Anterior cingulate cortex (tissue), 58 donors: ENCODE data around the gene RASL10B.
"Not testable (repeated sequence)": the region's sequence is repeated elsewhere in the genome, so short reads cannot be mapped to it uniquely, and the experiment has no call there.

Experiments
- DNase-seq, 58 donors: peaks; one replicate each; lab custom pipeline; 2025; lab: John Stamatoyannopoulos, UW

Gene RASL10B

DNA sequence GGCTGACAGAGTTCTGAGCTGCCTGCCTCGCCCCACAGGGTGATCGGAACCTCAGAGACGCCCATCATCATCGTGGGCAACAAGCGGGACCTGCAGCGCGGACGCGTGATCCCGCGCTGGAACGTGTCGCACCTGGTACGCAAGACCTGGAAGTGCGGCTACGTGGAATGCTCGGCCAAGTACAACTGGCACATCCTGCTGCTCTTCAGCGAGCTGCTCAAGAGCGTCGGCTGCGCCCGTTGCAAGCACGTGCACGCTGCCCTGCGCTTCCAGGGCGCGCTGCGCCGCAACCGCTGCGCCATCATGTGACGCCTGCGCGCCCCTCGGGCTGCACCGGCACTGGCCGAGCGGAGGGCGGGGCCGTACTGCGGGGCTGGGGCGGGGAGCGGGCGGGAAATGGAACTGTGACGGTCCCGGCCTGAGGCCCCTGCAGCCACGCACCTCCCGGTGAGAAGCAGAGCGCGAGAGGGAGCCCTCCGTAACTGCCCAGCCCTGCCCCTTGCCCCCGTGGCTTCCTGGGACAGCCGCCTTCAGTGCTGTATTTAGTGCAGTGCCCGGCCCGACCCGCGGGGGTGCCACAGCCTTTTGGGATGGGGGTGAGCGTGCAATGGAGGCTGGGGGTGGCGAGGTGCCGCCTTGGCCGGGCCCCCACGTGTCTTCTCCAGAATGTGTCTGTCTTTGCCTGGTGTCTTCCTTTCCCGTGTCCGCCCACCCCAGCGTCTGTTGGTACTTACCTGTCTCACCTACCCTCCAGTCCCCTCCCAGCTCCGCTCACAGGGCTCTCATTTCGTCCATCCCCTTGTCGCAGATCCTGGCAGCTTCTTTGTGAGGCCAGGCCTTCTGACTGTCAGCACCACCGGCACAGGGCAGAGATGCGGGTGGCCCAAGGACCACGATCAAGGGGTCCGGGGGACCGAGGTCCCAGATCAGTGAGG lies 9.8 kb downstream of the RASL10B start:
- DNase-seq: peak in 4 of 58 donors; percentile 14 to 33 (median 18)

DNA sequence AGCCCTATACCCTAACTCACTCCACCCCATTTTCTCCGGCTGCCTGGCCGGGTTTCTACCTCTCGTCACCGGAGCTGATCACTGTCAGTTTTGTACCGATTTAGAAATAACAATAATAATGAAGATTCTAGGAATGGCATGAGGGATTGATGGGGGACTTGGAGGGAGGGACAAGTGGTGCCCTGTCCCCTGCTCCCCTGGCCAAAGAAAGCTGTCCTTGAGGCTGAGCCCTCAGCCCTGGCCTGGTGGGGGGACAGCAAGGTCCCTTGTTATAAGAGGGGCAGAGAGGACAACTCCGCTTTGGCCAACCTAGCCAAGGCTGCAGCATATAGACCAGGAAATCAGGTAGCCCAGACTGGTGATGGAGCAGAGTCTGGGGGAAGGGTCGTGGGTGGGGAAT lies 11.1 kb downstream of the RASL10B start:
- no peak for DNase-seq

DNA sequence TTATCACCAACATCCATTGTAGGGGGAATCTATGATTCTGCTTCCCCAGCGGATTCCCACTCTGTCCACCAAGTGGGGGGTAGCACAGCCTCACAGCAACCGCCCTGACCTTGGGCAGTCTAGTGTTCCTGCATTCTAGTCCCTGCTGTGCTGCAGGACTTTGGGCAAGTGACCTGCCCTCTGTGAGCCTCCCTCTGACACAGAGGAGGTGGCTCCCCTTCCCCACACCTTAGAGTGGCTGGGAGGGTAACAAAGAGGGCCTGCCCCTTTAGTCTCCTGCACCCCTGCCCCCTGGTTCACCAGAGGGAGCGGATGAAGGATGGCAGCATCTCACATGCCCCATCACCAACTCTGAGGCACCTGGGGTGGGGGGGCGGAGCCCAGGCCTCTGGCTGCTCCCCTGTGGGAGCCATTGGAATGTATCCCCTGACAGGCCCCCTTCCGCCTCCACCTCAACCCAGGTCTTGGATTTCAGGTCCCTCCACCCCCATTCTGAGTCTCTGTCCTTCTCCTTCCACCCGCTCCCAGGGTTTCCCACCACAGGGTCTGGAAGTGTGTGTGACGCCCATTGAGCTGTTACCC lies 11.5 kb downstream of the RASL10B start:
- no peak for DNase-seq

DNA sequence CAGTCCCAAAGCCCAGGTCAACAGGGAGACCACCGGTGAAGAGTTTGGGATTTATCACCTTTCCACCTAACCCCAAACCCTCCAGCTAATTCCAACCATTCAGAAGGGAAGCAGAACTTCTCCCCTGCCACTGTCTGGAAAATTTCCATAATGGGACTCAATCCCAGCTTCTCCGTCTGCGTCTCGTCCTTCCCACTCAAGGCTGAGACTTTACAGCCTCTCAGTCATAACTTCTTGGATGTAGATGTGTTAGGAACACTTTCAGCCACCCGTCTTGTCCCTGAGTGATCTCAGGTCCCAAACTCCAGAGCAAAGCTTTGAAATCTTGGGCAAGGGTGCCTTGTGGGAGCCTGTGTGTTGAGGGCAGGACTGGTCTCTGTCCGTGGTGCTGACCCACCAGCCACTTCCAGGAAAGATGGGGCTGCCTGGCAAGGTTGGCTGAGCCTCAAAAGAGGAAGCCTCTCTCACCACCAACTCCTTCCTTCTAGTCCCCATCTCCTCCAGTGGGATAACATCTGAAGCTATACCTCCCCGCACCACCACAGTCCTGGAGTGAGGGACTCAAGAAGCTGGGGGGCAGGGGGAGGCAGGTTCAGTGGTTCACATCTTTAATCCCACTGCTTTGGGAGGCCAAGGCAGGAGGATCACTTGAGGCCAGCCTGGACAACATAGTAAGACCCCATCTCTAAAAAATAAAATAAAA lies 12.3 kb downstream of the RASL10B start:
- no peak for DNase-seq

DNA sequence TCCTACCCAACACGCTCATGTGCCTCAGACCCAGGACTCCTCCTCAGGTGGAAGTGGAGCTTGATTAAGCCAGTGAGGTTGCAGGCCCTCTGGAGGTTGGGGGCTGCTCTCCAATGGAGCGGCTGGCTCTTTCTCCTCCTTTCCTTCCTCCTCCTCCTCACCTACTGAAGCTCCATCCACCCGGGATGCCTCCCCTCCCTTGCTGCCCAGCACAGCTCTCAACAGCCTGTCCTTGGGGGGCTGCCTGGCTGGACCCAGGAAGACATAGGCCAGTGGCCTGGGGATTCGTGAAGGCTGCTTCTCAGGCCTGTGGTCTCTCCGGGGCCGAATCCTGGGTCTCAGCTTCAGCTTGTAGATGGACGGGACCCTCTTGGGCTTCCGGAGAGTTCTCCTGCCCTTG lies 13.4 kb downstream of the RASL10B start:
- no peak for DNase-seq

DNA sequence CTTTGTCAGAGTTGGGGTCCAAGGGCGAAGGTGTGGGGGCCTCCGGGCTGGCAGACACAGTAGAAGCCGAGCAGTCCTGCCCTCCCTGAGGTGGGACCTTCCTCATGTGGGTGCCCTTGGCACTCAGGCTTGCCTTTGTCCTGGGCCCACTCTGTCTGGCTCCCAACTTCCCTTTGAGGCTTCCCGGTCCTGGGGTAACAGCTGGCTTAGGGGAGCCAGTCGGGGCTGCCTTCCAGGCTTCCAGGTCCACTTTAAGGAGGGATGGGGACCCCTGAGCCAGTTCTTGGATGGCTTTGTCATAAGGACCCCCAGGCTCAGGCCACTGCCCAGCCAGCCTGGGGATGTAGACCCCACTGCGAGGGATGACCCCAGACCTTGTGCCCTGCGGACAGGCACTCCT lies 13.8 kb downstream of the RASL10B start:
- DNase-seq: no peak

DNA sequence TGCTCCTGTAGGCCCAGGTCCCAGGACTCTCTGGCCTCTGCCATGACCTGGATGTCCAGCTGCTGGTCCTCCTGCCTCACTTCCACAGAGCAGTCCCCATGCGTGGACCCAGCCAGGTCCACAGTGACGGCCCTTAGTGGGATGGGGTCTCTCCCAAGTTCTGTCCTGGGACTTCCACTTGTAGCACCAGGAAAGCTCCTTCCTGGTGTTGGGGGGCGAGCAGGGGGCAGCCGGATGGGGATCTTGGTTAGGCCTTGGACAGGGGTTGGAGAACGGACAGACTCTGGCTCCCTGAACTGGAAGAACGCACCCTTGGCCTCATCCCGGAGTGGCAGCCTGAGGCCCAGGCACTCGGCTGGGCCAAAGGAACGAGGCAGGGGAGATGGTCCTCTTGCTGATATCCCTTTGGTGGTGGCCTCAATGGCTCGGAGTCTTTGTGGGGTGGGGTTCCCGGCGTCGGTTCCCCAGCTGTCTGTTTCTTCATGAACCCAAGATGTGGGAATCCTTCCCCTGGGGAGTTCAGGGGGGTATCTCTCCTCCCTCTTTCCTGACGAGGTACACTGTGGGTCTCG lies 14.4 kb downstream of the RASL10B start:
- no peak for DNase-seq

DNA sequence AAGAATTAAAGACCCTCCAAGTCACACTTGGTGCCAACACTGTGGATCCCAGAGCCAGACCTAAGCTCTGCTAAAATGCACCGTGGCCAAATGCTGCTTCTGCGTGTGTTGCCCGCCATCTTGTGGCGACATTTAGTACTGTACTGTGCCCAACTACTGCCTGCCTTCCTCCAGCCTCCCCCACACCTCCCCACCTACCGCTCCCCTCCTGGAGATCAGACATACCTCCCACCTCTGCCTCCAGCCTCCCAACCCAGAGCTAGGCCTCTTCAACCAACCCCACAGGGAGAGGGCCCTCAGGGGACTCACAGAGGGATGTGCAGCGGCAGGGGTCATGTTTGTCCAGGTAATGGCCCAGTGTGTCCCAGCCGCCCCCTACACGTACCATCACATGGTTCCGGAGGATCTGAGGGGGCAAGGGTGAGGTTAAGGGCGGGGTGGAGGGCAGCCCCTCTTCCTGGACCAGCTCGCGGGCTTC lies 16.1 kb downstream of the RASL10B start:
- peak in 54 of 58 donors; percentile 12 to 83 (median 46) for DNase-seq

DNA sequence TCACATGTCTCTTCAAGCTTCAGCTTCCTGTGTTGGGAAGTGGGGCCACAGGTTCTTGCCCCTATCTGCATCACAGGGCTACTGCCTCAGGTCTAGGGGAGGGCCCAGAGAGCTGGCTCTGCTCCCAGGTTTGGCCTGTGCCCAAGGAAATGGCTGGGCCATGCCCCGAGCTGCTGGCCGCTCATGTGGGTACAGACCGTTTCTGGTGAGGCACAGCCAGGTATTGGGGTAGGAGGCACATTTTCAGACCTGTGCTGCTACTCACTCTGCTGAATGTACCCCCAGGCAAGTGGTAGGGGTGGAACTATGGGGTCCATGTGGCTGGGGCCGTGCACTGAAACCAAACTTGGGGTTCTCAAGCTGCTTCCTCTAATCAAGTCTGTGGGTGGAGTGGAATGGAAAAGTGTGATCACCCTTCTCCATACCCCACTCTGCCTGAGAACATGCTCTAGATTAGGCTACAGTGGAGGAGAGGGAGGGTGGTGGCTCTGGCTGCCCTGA lies 17.0 kb downstream of the RASL10B start:
- no peak for DNase-seq

DNA sequence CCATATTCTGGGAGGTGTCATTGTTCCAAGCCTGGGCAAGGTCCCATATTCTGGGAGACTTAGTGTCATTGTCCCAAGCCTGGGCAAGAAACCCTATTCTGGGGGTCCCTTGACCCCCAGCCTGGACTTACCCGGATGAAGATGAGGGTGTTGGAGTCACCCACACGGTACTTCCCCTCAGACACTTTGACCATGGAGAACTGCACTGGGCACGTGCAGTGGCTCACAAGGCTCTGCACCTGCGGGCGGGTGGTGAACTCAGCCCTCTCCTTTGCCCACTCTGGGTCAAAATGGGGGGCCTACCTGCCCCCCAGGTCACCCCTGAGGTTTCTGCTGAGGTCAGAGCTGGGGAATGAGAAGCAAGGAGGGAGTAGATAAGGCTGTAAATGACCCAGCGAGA lies 17.5 kb downstream of the RASL10B start:
- DNase-seq: no peak

DNA sequence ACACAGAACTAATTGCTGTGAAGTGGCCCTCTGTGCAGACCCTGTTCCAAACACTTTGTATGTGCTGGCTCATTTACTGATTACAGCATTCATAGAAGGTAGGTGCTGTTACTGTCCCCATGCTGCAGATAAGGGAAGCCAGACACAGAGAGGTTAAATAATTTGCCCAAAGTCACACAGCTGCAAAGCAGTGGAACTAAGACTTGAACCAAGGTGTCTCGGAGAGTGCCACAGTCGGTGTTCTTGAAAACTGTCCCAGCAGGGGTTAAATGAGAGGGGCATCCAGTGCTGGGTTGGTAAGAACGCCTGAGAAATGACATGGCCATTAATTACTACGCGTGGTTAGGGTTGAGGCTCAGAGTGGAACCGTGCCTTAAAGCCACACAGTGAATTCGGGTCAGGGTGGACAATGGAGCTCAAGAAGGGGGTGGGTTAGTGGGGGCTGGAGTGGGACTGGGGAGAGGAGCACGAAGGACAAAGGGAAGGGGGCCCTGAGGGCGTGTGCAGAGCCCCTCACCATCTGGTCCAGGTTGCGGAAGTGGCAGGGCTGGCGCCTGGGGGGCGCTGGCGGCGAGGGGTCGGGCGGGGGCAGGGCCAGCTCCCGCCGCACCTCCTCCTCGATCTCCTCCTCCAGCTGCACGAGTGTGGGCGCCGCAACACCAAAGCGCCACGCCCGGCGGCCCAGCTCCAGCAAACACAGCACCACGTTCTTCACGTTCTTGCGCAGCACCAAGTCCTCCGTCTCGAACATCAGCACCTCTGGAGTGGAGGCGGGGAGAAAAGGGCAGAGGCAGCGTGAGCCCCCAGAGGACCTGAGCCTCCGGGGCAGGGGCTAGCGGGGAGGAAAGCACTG lies 18.3 kb downstream of the RASL10B start:
- no peak for DNase-seq

DNA sequence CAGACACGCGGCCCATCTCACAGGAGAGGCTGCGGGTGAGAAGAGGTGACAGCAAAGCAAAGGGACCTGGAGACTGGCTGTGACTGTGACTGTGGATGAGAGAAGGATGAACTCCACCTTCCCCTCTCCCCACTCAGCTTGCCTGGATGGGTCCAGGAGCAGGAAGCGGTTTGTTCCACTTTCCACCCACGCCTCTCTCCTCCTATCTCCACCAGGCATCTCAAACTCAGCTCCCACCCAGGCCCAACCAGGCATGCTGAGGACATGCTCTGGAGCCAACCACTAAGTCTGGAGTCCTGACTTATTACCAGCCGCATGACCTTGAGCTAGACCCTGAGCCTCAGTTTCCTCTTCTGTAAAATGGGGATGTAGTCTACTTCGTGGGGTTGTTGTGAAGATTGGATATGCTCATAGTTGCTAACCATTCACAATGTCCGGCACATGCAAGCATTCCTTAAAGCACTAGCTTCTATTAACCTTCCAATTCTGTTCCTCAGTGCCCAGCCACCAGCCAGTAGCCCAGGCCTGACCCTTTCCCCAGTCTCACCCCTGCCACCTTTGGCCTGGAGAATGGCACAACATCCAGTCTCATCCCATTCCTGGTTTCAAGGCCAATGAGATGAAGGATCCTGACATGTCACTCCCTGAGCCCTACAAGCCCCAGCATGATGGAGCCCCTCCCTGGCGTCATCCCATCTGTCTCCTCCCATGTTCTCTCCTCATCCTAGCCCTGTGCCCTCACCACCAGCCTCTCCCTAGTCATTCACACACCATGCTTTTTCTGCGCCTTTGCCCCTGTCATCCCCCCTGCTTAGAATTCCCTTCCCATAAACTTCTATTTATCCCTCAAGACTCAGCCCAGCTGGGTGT lies 19.3 kb downstream of the RASL10B start:
- DNase-seq: no peak

DNA sequence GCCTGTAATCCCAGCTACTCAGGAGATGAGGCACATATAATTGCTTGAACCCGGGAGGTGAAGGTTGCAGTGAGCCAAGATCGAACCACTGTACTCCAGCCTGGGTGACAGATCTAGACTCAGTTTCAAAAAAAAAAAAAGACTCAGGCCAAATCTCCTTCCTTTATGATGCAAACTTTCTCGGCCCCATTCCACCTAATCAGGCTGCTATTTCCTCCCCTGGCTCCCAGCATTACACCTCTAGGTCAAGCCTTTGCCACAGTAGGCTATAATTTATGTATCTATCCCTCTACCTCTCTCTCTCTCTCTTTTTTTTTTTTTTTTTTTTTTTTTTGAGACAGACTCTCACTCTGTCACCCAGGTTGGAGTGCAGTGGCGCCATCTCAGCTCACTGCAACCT lies 20.1 kb downstream of the RASL10B start:
- DNase-seq: not testable (repeated sequence)

DNA sequence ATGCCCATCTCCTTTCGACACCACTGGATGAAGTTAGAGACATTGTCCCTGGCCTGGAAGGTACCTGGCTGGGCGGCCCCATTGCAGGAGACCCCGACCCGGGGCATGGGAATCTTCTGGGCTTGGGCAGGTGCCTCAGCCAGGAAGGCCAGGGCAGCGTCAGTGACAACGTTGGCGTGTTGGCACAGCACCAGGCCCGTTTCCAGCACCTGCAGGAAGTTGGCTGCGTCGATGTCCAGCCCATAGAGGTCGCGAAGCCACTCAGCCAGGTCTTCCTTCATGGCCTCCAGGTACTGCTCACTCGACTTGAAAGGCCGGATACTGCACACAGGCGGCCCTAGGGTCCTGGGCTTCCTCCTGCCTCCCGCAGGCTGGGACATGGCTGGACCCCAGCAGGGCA lies 21.0 kb downstream of the RASL10B start:
- no peak for DNase-seq

DNA sequence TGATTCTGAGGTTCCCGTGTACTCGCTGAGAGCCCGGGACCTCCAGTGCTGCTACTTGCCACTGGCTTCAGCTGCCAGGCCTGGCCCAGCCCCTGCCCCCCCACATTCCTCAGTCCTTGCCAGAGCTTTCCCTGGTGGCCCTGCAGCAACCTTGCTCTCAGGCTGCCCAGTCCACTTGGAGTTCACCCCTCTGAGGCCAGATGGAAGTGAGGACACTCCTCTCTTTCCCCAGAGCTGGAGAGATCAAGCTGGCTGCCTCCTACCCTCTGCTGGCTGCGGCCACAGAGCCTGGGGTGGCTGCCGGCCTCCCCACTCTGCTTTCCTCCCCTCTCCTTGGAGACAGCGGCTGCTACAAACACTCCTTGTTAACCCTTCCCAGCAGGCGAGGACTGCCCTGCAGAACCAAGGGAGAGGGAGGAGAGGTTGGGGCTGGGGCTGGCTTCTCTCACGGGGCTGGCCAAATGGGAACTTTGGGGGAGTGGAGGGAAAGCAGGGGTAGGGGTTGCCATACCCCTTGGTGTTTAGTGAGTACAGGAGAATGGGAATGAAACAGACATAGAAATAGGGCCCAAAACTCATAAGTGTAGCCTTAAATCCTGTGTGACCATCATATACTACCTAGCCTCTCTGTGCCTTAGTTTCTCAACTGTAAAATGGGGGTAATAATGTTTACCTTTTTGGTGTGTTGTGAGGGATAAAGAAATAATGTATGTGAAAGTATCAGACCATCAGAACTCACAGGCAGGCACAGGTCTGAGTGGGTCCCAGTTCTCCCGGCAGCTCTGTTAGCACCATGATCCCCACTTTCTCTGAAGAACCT lies 21.7 kb downstream of the RASL10B start, which contains the start of gene GAS2L2:
Gene GAS2L2, minus strand, starts transcription at position 295 of the 820 bp plus-strand sequence. CDS start 389 bp downstream, outside the sequence.
- DNase-seq: peak in 5 of 58 donors; percentile 8 to 40 (median 13)

DNA sequence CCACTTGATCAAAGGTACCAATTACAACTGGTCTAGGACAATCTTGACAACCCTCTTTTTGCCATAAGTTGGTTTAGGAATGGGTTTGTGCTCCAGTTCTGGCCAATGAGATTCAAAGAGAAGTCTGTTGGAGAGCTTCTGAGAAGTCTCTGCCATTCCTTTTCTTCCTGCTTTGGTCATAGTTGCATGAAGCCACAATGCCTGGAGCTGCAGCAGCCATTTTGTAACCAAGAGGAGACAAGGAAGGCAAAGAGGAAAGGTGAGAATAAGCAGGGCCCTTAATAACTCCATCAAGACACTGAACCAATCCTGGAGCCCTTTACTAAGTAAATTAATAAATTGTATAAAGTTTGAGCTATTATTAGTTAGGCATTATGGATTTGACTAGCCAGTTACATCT lies 25.8 kb downstream of the RASL10B start:
- no peak for DNase-seq

DNA sequence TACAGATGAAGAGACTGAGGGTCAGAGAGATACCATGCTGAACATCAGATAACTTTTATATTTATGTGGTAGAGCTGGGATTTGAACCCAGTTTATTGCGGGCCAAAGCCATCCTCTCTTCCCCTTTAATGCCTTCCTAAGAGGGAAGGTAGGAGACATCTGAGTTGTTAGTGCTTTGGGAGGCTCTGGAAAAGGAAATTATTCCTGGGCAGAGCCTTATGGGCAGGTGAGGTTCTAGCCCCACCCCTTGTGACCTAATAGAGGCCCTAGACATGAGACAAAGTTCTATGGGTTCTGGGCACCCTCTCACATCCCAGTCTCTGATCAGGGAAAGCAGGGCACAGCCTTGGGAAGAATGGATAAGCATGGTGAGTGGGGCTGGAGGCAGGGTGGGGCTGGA lies 29.1 kb downstream of the RASL10B start, which contains the start of gene C17orf50:
Gene C17orf50, plus strand, starts transcription at position 301 of the 400 bp plus-strand sequence. Its CDS starts 55 bp downstream, at position 356.
- DNase-seq: no peak
